Calu3 (cell line): ENCODE results near the gene VPS72. TPM values are rescaled to one million over a fixed set of nuclear protein-coding genes. Genes with fewer than 3 reads are reported as not detected.

Experiments
- BruUV-seq: library from RNA; stranded (reverse); fragments of 400-500 nt; replicated peaks from 2 replicates; lab custom pipeline; 2021; lab: Mats Ljungman, UMichigan
- CTCF ChIA-PET: fragments of 300-600 bp; sonication (Branson Sonifier 250); formaldehyde crosslinking; loops from one replicate; lab custom pipeline; 2022; ENCODE audit warnings: antibody characterized with exemption; lab: Charles Lee
- DNase-seq: peaks from one replicate; pipeline ENCODE4 v3.0.0; 2022
- H3K27ac Mint-ChIP-seq: one replicate; pipeline ENCODE4 v1.8.0; 2022; ENCODE audit warnings: mixed read lengths; ENCODE audit not compliant: unreplicated experiment
- H3K27me3 Mint-ChIP-seq: one replicate; pipeline ENCODE4 v1.8.0; 2022; ENCODE audit warnings: mixed read lengths; ENCODE audit not compliant: unreplicated experiment
- H3K36me3 Mint-ChIP-seq: one replicate; pipeline ENCODE4 v1.8.0; 2022; ENCODE audit warnings: mild to moderate bottlenecking, moderate library complexity, mixed read lengths; ENCODE audit not compliant: insufficient read depth, unreplicated experiment
- H3K4me1 Mint-ChIP-seq: one replicate; pipeline ENCODE4 v1.8.0; 2022; ENCODE audit warnings: mild to moderate bottlenecking, low read depth, mixed read lengths; ENCODE audit not compliant: unreplicated experiment
- H3K4me3 Mint-ChIP-seq: one replicate; pipeline ENCODE4 v1.8.0; 2022; ENCODE audit warnings: mild to moderate bottlenecking, low read depth, moderate library complexity, mixed read lengths; ENCODE audit not compliant: unreplicated experiment
- H3K9me3 Mint-ChIP-seq: one replicate; pipeline ENCODE4 v1.8.0; 2022; ENCODE audit warnings: low read depth, mixed read lengths; ENCODE audit not compliant: unreplicated experiment
- intact Hi-C: fragments of 100-400 bp; cut with micrococcal nuclease; formaldehyde crosslinking; loops from one replicate; pipeline ENCODE4 v1.10.0; 2022; ENCODE audit not compliant: unreplicated experiment
- total RNA-seq: library from RNA; stranded (reverse); gene quantifications from 2 replicates; pipeline ENCODE4 v1.2.3, GENCODE V29; 2022
- TF ChIP-seq, protein P1 (sequence below): fragments of 200-600 bp; IDR thresholded peaks from one replicate; pipeline ENCODE4 v1.8.0; 2022; ENCODE audit warnings: antibody characterized with exemption; ENCODE audit not compliant: unreplicated experiment

The VPS72 gene
- total RNA-seq, 1 experiment from 2014 or later = 91.4 TPM

DNA sequence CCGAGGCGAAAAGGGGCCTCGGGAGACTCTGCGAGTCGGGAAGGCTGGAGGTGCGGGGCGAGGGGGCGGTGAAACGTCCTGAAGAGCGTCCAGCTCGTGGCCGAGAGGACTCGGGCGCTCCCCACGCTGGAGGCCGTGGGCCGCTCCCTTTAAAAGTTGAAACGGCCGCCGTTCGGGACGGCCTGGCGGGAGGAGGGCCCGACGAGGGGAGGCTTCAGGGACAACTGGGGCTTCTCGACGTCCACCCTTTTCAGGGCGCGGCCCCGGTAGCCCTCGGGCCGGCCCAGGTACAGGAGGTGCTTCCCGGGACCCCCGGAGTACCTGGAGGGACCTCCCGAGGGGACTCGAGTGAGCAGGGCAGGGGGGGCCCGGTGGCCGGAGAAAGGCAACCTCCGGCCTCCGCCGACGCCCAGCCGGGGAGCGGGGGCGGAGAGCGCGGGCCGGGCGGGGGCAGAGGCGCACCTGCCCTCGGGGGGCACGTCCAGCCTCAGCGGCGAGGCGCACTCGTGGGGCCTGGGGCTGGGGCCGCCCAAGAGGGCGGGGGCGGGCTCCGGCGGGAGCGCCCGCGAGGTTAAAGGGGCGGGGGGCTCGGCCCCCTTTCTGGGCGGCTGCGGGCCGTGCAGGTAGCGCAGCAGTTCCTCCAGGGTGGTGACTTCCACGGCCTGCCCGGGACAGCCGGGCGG lies 57.5 kb downstream of the VPS72 start:
- no peak overlapping the region for H3K27ac Mint-ChIP-seq
- CTCF ChIA-PET = no interaction called here
- peak overlapping the region; percentile 73 for H3K4me3 Mint-ChIP-seq
- H3K9me3 Mint-ChIP-seq = no peaks in the 10 kb centered on the region
- DNase-seq = no peak
- TF ChIP-seq, protein P1, sequence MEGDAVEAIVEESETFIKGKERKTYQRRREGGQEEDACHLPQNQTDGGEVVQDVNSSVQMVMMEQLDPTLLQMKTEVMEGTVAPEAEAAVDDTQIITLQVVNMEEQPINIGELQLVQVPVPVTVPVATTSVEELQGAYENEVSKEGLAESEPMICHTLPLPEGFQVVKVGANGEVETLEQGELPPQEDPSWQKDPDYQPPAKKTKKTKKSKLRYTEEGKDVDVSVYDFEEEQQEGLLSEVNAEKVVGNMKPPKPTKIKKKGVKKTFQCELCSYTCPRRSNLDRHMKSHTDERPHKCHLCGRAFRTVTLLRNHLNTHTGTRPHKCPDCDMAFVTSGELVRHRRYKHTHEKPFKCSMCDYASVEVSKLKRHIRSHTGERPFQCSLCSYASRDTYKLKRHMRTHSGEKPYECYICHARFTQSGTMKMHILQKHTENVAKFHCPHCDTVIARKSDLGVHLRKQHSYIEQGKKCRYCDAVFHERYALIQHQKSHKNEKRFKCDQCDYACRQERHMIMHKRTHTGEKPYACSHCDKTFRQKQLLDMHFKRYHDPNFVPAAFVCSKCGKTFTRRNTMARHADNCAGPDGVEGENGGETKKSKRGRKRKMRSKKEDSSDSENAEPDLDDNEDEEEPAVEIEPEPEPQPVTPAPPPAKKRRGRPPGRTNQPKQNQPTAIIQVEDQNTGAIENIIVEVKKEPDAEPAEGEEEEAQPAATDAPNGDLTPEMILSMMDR = no peak
- BruUV-seq = no TSS peak
- H3K4me1 Mint-ChIP-seq = peaks cover 16% of the 10 kb centered on the region
- intact Hi-C loops = no loop called here
- peaks cover 14% of the 10 kb centered on the region for H3K36me3 Mint-ChIP-seq
- peaks cover 69% of the 10 kb centered on the region for H3K27me3 Mint-ChIP-seq

DNA sequence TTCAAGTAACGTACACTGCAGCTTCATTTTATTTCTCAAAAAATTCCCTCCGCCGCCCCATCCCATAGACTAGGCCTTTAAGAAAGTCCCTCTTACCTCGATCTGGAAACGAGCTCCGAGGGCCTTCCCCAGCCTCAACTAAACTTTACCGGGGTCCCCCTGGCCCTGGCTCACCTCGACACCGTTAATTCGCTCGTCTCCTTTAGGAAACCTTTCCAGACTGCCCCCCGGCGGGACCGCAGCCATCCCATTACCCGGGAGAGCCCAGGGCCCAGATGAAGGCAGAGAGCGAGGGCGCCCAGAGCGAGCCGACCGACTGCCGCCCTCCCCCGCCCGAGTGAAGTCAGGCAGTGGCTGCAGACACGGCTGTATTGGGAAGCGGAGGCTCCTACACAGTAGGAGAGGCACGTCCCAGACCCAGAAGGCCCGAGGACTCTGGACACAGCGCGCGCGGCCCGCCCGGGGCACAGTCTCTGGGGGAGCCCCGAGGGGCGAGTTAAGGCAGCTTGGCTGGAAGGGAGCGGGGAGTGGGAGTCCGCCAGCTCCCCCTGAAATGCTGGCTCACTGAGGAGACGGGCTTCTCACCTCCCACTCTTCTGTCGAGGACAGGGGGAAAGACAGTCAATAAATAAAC lies 58.2 kb downstream of the VPS72 start:
- CTCF ChIA-PET = interaction anchor here (0.6 to 1.3 kb wide), 3 partner anchors 32 to 112 kb away, joined by 3 to 4 read pairs (median 4); partner anchors contain the start of gene GABPB2
- peak; percentile 24 for DNase-seq
- peaks cover 14% of the 10 kb centered on the region for H3K36me3 Mint-ChIP-seq

DNA sequence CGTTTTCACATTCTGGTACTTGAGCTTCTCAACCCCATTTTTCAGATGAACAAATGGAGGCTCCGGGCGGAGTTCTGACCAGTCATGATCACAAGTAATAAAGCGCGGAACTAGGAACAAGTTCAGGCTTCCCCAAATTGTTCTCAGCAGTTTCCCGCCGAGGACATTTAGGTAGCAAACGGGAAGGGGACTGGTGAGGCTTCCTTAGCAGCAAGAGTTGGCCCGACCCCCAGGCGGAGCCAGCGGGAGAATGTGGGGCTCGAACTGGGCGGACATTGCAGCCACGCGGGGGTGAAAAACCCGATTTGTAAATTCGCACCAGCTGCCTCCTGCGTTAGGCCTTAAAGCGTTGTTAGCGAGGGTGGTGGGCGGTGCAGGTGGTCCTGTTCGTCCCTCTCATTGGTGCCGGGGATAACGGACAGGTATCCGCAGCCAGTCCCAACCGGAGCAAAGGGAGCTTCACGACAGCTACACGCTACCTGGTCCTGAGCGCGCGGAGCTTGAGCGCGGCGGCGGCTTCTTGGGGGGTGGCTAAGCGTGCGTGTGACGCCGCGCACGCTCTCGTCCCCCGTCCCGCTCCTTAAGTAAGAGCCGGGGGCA lies 58.9 kb downstream of the VPS72 start:
- Mint-ChIP-seq H3K9me3 (no peaks in the 10 kb centered on the region), H3K4me1 (peaks cover 16% of the 10 kb centered on the region), H3K27me3 (peaks cover 55% of the 10 kb centered on the region), H3K4me3 (peak overlapping the region; percentile 73), H3K27ac (no peak overlapping the region), H3K36me3 (peaks cover 14% of the 10 kb centered on the region)
- TF ChIP-seq, protein P1 = no peak
- BruUV-seq = no TSS peak
- CTCF ChIA-PET = interaction anchor here (0.6 to 1.3 kb wide), 3 partner anchors 31 to 113 kb away, joined by 3 to 4 read pairs (median 4); partner anchors contain the start of gene GABPB2
- intact Hi-C loops = no loop called here
- peak; percentile 58 for DNase-seq

More for the DNA sequence above, 58.2 kb downstream of the VPS72 start:
- Mint-ChIP-seq H3K4me1 (peaks cover 16% of the 10 kb centered on the region), H3K27me3 (peaks cover 63% of the 10 kb centered on the region), H3K4me3 (peak overlapping the region; percentile 73), H3K9me3 (no peaks in the 10 kb centered on the region), H3K27ac (no peak overlapping the region)
- BruUV-seq = no TSS peak
- intact Hi-C loops = no loop called here
- TF ChIP-seq, protein P1 = no peak

DNA sequence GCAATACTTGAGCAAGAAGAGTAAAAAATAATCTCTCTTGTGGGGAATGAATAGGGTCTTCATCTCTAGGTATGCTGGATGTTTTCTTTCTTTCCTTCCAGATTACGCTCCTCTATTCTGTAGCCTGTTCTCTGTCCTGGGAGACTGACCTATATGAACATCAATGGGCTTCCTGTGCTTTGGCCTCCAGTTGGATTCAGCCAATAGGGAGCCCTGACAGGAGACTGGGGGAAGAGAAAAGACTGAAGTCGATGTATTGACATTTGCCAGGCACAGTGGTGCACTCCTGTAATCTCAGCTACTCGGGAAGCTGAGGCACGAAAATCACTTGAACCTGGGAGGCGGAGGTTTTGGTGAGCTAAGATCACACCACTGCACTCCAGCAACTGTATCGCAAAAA lies 61.2 kb downstream of the VPS72 start:
- Mint-ChIP-seq H3K4me3 (no peak overlapping the region), H3K27me3 (peaks cover 33% of the 10 kb centered on the region), H3K27ac (no peak overlapping the region), H3K9me3 (no peaks in the 10 kb centered on the region), H3K36me3 (peaks cover 14% of the 10 kb centered on the region), H3K4me1 (peaks cover 16% of the 10 kb centered on the region)
- CTCF ChIA-PET = interaction anchor here (1.1 kb wide), 1 partner anchor 104 kb away, joined by 7 read pairs; no protein-coding TSS in a partner anchor
- intact Hi-C loops = no loop called here
- no peak for DNase-seq
- TF ChIP-seq, protein P1 = no peak
- no TSS peak for BruUV-seq

Other genes with a start within 250 kb of the VPS72 start
- gene CERS2, start 215.4 kb downstream of the VPS72 start, total RNA-seq = 214 and 226 TPM in 2 replicates
- gene ANXA9, start 207.9 kb downstream of the VPS72 start, total RNA-seq = 15.4 and 20.1 TPM in 2 replicates
- 17.2 and 17.6 TPM in 2 replicates for gene MINDY1, start 183.3 kb downstream of the VPS72 start, total RNA-seq
- 15.9 and 16.0 TPM in 2 replicates for gene PRUNE1, start 181.7 kb downstream of the VPS72 start, total RNA-seq
- gene BNIPL, start 153.6 kb downstream of the VPS72 start, total RNA-seq = 1.2 and 2.4 TPM in 2 replicates
- gene C1orf56, start 142.4 kb downstream of the VPS72 start, total RNA-seq = 8.5 and 9.5 TPM in 2 replicates
- 103 and 110 TPM in 2 replicates for gene CDC42SE1, start 130.6 kb downstream of the VPS72 start, total RNA-seq
- gene MLLT11, start 129.8 kb downstream of the VPS72 start, total RNA-seq = 1.5 and 2.1 TPM in 2 replicates
- 10.9 and 13.6 TPM in 2 replicates for gene GABPB2, start 119.4 kb downstream of the VPS72 start, total RNA-seq
- 2.2 and 2.5 TPM in 2 replicates for gene SEMA6C, start 43.6 kb downstream of the VPS72 start, total RNA-seq
- not detected in 2 replicates for gene TNFAIP8L2, start 33.5 kb downstream of the VPS72 start, total RNA-seq
- 7.6 and 9.7 TPM in 2 replicates for gene LYSMD1, start 24.3 kb downstream of the VPS72 start, total RNA-seq
- 47.3 and 49.8 TPM in 2 replicates for gene SCNM1, start 24.1 kb downstream of the VPS72 start, total RNA-seq
- 1.6 and 2.1 TPM in 2 replicates for gene TMOD4, start 14.2 kb downstream of the VPS72 start, total RNA-seq
- gene PIP5K1A, start 8.4 kb upstream of the VPS72 start, total RNA-seq = 86.6 and 96.2 TPM in 2 replicates
- gene PSMD4, start 64.5 kb upstream of the VPS72 start, total RNA-seq = 302 and 325 TPM in 2 replicates
- gene ZNF687, start 92.1 kb upstream of the VPS72 start, total RNA-seq = 42.9 and 43.4 TPM in 2 replicates
- 50.7 and 57.6 TPM in 2 replicates for gene PI4KB, start 137.2 kb upstream of the VPS72 start, total RNA-seq
- gene RFX5, start 157.1 kb upstream of the VPS72 start, total RNA-seq = 82.4 and 88.1 TPM in 2 replicates
- gene SELENBP1, start 182.5 kb upstream of the VPS72 start, total RNA-seq = 7.8 and 9.8 TPM in 2 replicates
- 355 and 411 TPM in 2 replicates for gene PSMB4, start 209.4 kb upstream of the VPS72 start, total RNA-seq